Activated naive CD4-positive, alpha-beta T cell (primary cell): Measurements from ENCODE around the gene RASGEF1C.

Experiments
- DNase-seq, 4 experiments: peaks; one replicate each; lab custom pipeline; 2025; lab: John Stamatoyannopoulos, UW

Gene RASGEF1C

GRCh38 chr5:180209137-180209581 lies at the start of gene RASGEF1C:
TSS of gene RASGEF1C (minus strand) at chr5:180209211. CDS start at chr5:180138052, 71,159 bp downstream.
- peak in 3 of 4 experiments; percentile 15 to 59 (median 30) for DNase-seq

GRCh38 chr5:180253036-180253824 lies 44.2 kb upstream of the RASGEF1C start:
- DNase-seq = no peak

GRCh38 chr5:180251887-180252286 lies 42.9 kb upstream of the RASGEF1C start:
- no peak for DNase-seq

- DNase-seq = no peak
Observed at GRCh38 chr5:180251141-180251540, 42.1 kb upstream of the RASGEF1C start.

- DNase-seq = no peak
Observed at GRCh38 chr5:180250329-180250728, 41.3 kb upstream of the RASGEF1C start.

GRCh38 chr5:180241600-180241999 lies 32.6 kb upstream of the RASGEF1C start:
- no peak for DNase-seq

- no peak for DNase-seq
Observed at GRCh38 chr5:180238631-180239030, 29.6 kb upstream of the RASGEF1C start.

GRCh38 chr5:180235846-180236245 lies 26.8 kb upstream of the RASGEF1C start:
- no peak for DNase-seq

- DNase-seq = no peak
Observed at GRCh38 chr5:180235077-180235476, 26.1 kb upstream of the RASGEF1C start.

- no peak for DNase-seq
Observed at GRCh38 chr5:180234271-180234670, 25.3 kb upstream of the RASGEF1C start.

GRCh38 chr5:180233729-180234128 lies 24.7 kb upstream of the RASGEF1C start:
- DNase-seq = no peak

- no peak for DNase-seq
Observed at GRCh38 chr5:180230017-180230416, 21.0 kb upstream of the RASGEF1C start.

GRCh38 chr5:180222056-180222455 lies 13.0 kb upstream of the RASGEF1C start:
- no peak for DNase-seq

GRCh38 chr5:180217797-180218196 lies 8.8 kb upstream of the RASGEF1C start:
- no peak for DNase-seq

- no peak for DNase-seq
Observed at GRCh38 chr5:180216646-180217171, 7.7 kb upstream of the RASGEF1C start.

- no peak for DNase-seq
Observed at GRCh38 chr5:180215783-180216630, 7.0 kb upstream of the RASGEF1C start.

- DNase-seq = no peak
Observed at GRCh38 chr5:180214870-180215770, 6.1 kb upstream of the RASGEF1C start.

GRCh38 chr5:180213657-180214207 lies 4.7 kb upstream of the RASGEF1C start:
- DNase-seq = no peak

- DNase-seq = no peak
Observed at GRCh38 chr5:180213256-180213600, 4.2 kb upstream of the RASGEF1C start.

- DNase-seq = no peak
Observed at GRCh38 chr5:180212363-180213255, 3.6 kb upstream of the RASGEF1C start.

GRCh38 chr5:180211761-180212035 lies 2.7 kb upstream of the RASGEF1C start:
- no peak for DNase-seq
